IMR-90 (cell line): ENCODE data around the gene SLC25A21. TPM values are rescaled to one million over a fixed set of nuclear protein-coding genes. Genes with fewer than 3 reads are reported as not detected.

Experiments used
- ATAC-seq: fragments of 200-7000 bp; cut with Tn5 transposase; 2 replicates; pipeline ENCODE4 v1.9.1; 2020; ENCODE audit warnings: low read depth, mild to moderate bottlenecking, moderate library complexity
- BruUV-seq: library from RNA; stranded (reverse); fragments of 400-500 nt; replicated peaks from 2 replicates; lab custom pipeline; 2021; lab: Mats Ljungman, UMichigan
- CTCF ChIA-PET: fragments of 300-600 bp; formaldehyde crosslinking; extraction: SDS; loops from one replicate; lab custom pipeline; 2021; ENCODE audit warnings: antibody characterized with exemption; lab: Yijun Ruan, JAX
- POLR2A ChIA-PET: fragments of 300-600 bp; sonication (Branson Sonifier 250); formaldehyde crosslinking; loops from one replicate; lab custom pipeline; 2022; ENCODE audit warnings: antibody characterized with exemption; ENCODE audit not compliant: unreplicated experiment; lab: Charles Lee
- DNase-seq: peaks from one replicate; pipeline ENCODE4 v3.0.0; 2013
- H2AFZ ChIP-seq: replicated peaks from 2 replicates; pipeline ENCODE3; 2013; ENCODE audit warnings: low read length, mild to moderate bottlenecking; ENCODE audit not compliant: poor library complexity
- H2AK5ac ChIP-seq: 2 replicates; pipeline ENCODE4 v1.6.1; 2013; ENCODE audit warnings: low read depth, low read length, inconsistent platforms
- H2AK9ac ChIP-seq: replicated peaks from 2 replicates; pipeline ENCODE3; 2013; ENCODE audit warnings: mild to moderate bottlenecking, low read depth, low read length, moderate library complexity; ENCODE audit not compliant: poor library complexity
- H2BK120ac ChIP-seq: 2 replicates; pipeline ENCODE4 v1.6.1; 2013; ENCODE audit warnings: low read depth, low read length, inconsistent platforms
- H2BK15ac ChIP-seq: 3 replicates; pipeline ENCODE4 v1.6.1; 2013; ENCODE audit warnings: low read depth, low read length, inconsistent platforms
- H2BK20ac ChIP-seq: 2 replicates; pipeline ENCODE4 v1.6.1; 2013; ENCODE audit warnings: low read depth, mild to moderate bottlenecking, inconsistent platforms, low read length, moderate library complexity
- H2BK5ac ChIP-seq: 2 replicates; pipeline ENCODE4 v1.6.1; 2013; ENCODE audit warnings: mild to moderate bottlenecking, low read depth, low read length, inconsistent platforms; ENCODE audit not compliant: poor library complexity, severe bottlenecking
- H3K14ac ChIP-seq: replicated peaks from 2 replicates; pipeline ENCODE4 v1.6.1; 2013; ENCODE audit warnings: low read depth, low read length, inconsistent platforms
- H3K18ac ChIP-seq: 2 replicates; pipeline ENCODE4 v1.6.1; 2013; ENCODE audit warnings: low read depth, low read length, control low read depth
- H3K23ac ChIP-seq: 2 replicates; pipeline ENCODE4 v1.6.1; 2013; ENCODE audit warnings: low read depth, low read length, inconsistent platforms
- H3K27ac ChIP-seq: 2 replicates; pipeline ENCODE4 v1.5.1; 2013; ENCODE audit warnings: mild to moderate bottlenecking, control low read depth, low read length; ENCODE audit not compliant: insufficient read depth
- H3K27me3 ChIP-seq: 2 replicates; pipeline ENCODE4 v1.6.1; 2013; ENCODE audit warnings: low read length; ENCODE audit not compliant: control insufficient read depth, insufficient read depth
- H3K36me3 ChIP-seq: 2 replicates; pipeline ENCODE4 v1.6.1; 2013; ENCODE audit warnings: low read length, mixed read lengths; ENCODE audit not compliant: control insufficient read depth, insufficient read depth
- H3K4ac ChIP-seq: 2 replicates; pipeline ENCODE4 v1.6.1; 2013; ENCODE audit warnings: low read depth, low read length, inconsistent platforms
- H3K4me1 ChIP-seq: 2 replicates; pipeline ENCODE4 v1.6.1; 2013; ENCODE audit warnings: low read length, mixed read lengths; ENCODE audit not compliant: control insufficient read depth, insufficient read depth
- H3K4me2 ChIP-seq: 2 replicates; pipeline ENCODE4 v1.6.1; 2013; ENCODE audit warnings: low read depth, mild to moderate bottlenecking, control low read depth, low read length, moderate library complexity
- H3K4me3 ChIP-seq: 2 replicates; pipeline ENCODE4 v1.5.1; 2013; ENCODE audit warnings: low read depth, mild to moderate bottlenecking, control low read depth, low read length, moderate library complexity; ENCODE audit not compliant: insufficient read depth
- H3K56ac ChIP-seq: 2 replicates; pipeline ENCODE4 v1.6.1; 2013; ENCODE audit warnings: low read length, inconsistent platforms; ENCODE audit not compliant: insufficient read depth; ENCODE audit errors: extremely low read depth
- H3K79me1 ChIP-seq, 2 experiments: 2 replicates each; pipeline ENCODE4 v1.6.1; 2013; ENCODE audit warnings: low read length in 2 of 2, inconsistent platforms in 1 of 2, low read depth in 1 of 2
- H3K9ac ChIP-seq: 2 replicates; pipeline ENCODE4 v1.6.1; 2013; ENCODE audit warnings: low read depth, low read length, control low read depth
- H3K9me1 ChIP-seq: 2 replicates; pipeline ENCODE4 v1.6.1; 2013; ENCODE audit warnings: low read length, inconsistent platforms; ENCODE audit not compliant: insufficient read depth
- H3K9me3 ChIP-seq: 2 replicates; pipeline ENCODE4 v1.6.1; 2013; ENCODE audit warnings: low read length; ENCODE audit not compliant: control insufficient read depth, insufficient read depth
- H4K20me1 ChIP-seq: 2 replicates; pipeline ENCODE4 v1.6.1; 2013; ENCODE audit warnings: low read length, inconsistent platforms; ENCODE audit not compliant: insufficient read depth
- H4K5ac ChIP-seq: 2 replicates; pipeline ENCODE4 v1.6.1; 2013; ENCODE audit warnings: mild to moderate bottlenecking, low read depth, low read length, control low read depth
- H4K8ac ChIP-seq, 2 experiments: 2 replicates each; pipeline ENCODE4 v1.6.1; 2013; ENCODE audit warnings: low read depth in 2 of 2, low read length in 2 of 2, control low read depth in 1 of 2, inconsistent platforms in 1 of 2
- H4K91ac ChIP-seq: 2 replicates; pipeline ENCODE4 v1.6.1; 2013; ENCODE audit warnings: low read depth, low read length, inconsistent platforms; ENCODE audit not compliant: insufficient read depth
- BHLHE40 ChIP-seq: fragments of 150-350 bp; IDR thresholded peaks from 2 replicates; pipeline ENCODE4 v1.6.1; 2016; ENCODE audit warnings: mild to moderate bottlenecking, low read depth, low read length
- CEBPB ChIP-seq: IDR thresholded peaks from 2 replicates; pipeline ENCODE4 v1.6.1; 2012; ENCODE audit warnings: low read depth, low read length, improper control_type of control experiment
- CHD1 ChIP-seq: IDR thresholded peaks from 2 replicates; pipeline ENCODE4 v1.6.1; 2012; ENCODE audit warnings: low read depth, low read length, improper control_type of control experiment
- CTCF ChIP-seq: conservative IDR thresholded peaks from 2 replicates; pipeline ENCODE4 v1.5.1; 2012; ENCODE audit warnings: mild to moderate bottlenecking, low read depth, low read length, improper control_type of control experiment
- ELK1 ChIP-seq: fragments of 150-350 bp; IDR thresholded peaks from 2 replicates; pipeline ENCODE4 v1.6.1; 2016; ENCODE audit warnings: low read depth, mild to moderate bottlenecking, low read length, moderate library complexity, borderline replicate concordance
- FOS ChIP-seq: fragments of 150-350 bp; IDR thresholded peaks from 2 replicates; pipeline ENCODE4 v1.6.1; 2016; ENCODE audit warnings: low read depth, low read length
- MAFK ChIP-seq: IDR thresholded peaks from 2 replicates; pipeline ENCODE4 v1.6.1; 2012; ENCODE audit warnings: low read depth, low read length, improper control_type of control experiment
- MAZ ChIP-seq: IDR thresholded peaks from 2 replicates; pipeline ENCODE4 v1.6.1; 2012; ENCODE audit warnings: low read depth, mild to moderate bottlenecking, low read length, improper control_type of control experiment, moderate library complexity, borderline replicate concordance
- MXI1 ChIP-seq: IDR thresholded peaks from 2 replicates; pipeline ENCODE4 v1.6.1; 2012; ENCODE audit warnings: low read depth, mild to moderate bottlenecking, low read length, moderate library complexity, borderline replicate concordance
- NFE2L2 ChIP-seq: fragments of 150-350 bp; IDR thresholded peaks from 2 replicates; pipeline ENCODE4 v1.6.1; 2016; ENCODE audit warnings: low read depth, mild to moderate bottlenecking, low read length
- POLR2A ChIP-seq: IDR thresholded peaks from 2 replicates; pipeline ENCODE4 v1.6.1; 2012; ENCODE audit warnings: mild to moderate bottlenecking, low read depth, low read length
- RAD21 ChIP-seq: IDR thresholded peaks from 2 replicates; pipeline ENCODE4 v1.6.1; 2012; ENCODE audit warnings: low read length, improper control_type of control experiment
- RCOR1 ChIP-seq: IDR thresholded peaks from 2 replicates; pipeline ENCODE4 v1.6.1; 2012; ENCODE audit warnings: mild to moderate bottlenecking, low read length, improper control_type of control experiment; ENCODE audit not compliant: insufficient replicate concordance
- RFX5 ChIP-seq: IDR thresholded peaks from 2 replicates; pipeline ENCODE4 v1.8.0; 2012; ENCODE audit warnings: low read depth, mild to moderate bottlenecking, low read length, moderate library complexity
- SMC3 ChIP-seq: fragments of 150-350 bp; IDR thresholded peaks from 2 replicates; pipeline ENCODE4 v1.6.1; 2016; ENCODE audit warnings: low read depth, mild to moderate bottlenecking, antibody characterized with exemption, low read length, moderate library complexity
- USF2 ChIP-seq: fragments of 150-350 bp; IDR thresholded peaks from 2 replicates; pipeline ENCODE4 v1.6.1; 2017; ENCODE audit warnings: mild to moderate bottlenecking, antibody characterized with exemption, low read length, low read depth
- WGBS, 2 experiments: methylation state at CpG; one replicate each; pipeline versions ENCODE4 v1.1.5 to v1.1.7; 2013; ENCODE audit warnings: missing lambda C conversion rate in 2 of 2; ENCODE audit not compliant: insufficient read length in 1 of 2; ENCODE audit errors: extremely low coverage in 2 of 2; 5-methylcytosine and 5-hydroxymethylcytosine counted together
- dilution Hi-C: fragments of 300-500 bp; cut with HindIII; formaldehyde crosslinking; loops from one replicate; pipeline ENCODE4 v1.14.3; 2018; ENCODE audit warnings: low sequenced_read_pairs; ENCODE audit not compliant: unreplicated experiment
- in situ Hi-C: fragments of 300-500 bp; cut with MboI; formaldehyde crosslinking; loops from 3 replicates; pipeline ENCODE4 v1.14.3; 2019; ENCODE audit warnings: low sequenced_read_pairs, inconsistent platforms, mixed read lengths
- intact Hi-C: fragments of 100-400 bp; cut with micrococcal nuclease; formaldehyde crosslinking; loops from 2 replicates; pipeline ENCODE4 v1.10.0; 2022
- polyA plus RNA-seq, 3 experiments: library from polyadenylated mRNA; depleted of rRNA; stranded (reverse); fragments of >200 nt; gene quantifications; 2 replicates each; pipeline ENCODE4 v1.2.3, GENCODE V29; 2012; ENCODE audit warnings: low replicate concordance in 1 of 3
- total RNA-seq: library from RNA; depleted of rRNA; stranded (reverse); fragments of >200 nt; gene quantifications from 2 replicates; pipeline ENCODE4 v1.2.3, GENCODE V29; 2012

The SLC25A21 gene
- total and polyA plus RNA-seq, 2 of the 4 experiments (the other 2 are of a cell fraction) = 0.62 to 0.90 TPM

- Histone ChIP-seq H2BK20ac (no peak overlapping the region), H3K14ac (no peak overlapping the region), H4K91ac (no peak overlapping the region), H2AFZ (no peak overlapping the region), H3K9ac (no peak overlapping the region), H2BK120ac (no peak overlapping the region), H2BK5ac (no peak overlapping the region), H3K4me3 (no peak overlapping the region), H3K9me1 (no peaks in the 10 kb centered on the region), H2BK15ac (no peak overlapping the region), H2AK9ac (no peak overlapping the region), H3K27me3 (0 out of 2 replicates have a peak, but pooled peaks cover 1% of the 10 kb centered on the region), H3K56ac (no peak overlapping the region), H4K8ac (no peak overlapping the region), H3K36me3 (no peaks in the 10 kb centered on the region), H3K23ac (no peak overlapping the region; the same call in 1 of the 2 replicates), H3K9me3 (no peaks in the 10 kb centered on the region), H3K4ac (no peak overlapping the region), H3K27ac (no peak overlapping the region), H3K79me1 (no peaks in the 10 kb centered on the region), H2AK5ac (no peak overlapping the region), H3K4me1 (no peaks in the 10 kb centered on the region), H3K4me2 (no peak overlapping the region), H4K20me1 (no peaks in the 10 kb centered on the region), H4K5ac (no peak overlapping the region), H3K18ac (no peak overlapping the region)
- no peak for TF ChIP-seq MXI1
- TF ChIP-seq RAD21 = no peak
- no peak for TF ChIP-seq CEBPB
- no peak for TF ChIP-seq USF2
- no peak for TF ChIP-seq MAFK
- no peak for TF ChIP-seq POLR2A
- no peak for TF ChIP-seq BHLHE40
- no peak for TF ChIP-seq ELK1
- no peak for TF ChIP-seq MAZ
- no peak for TF ChIP-seq FOS
- TF ChIP-seq CHD1 = no peak
- TF ChIP-seq CTCF = no peak
- no peak for TF ChIP-seq SMC3
- TF ChIP-seq RCOR1 = no peak
- TF ChIP-seq NFE2L2 = no peak
- TF ChIP-seq RFX5 = no peak
- POLR2A ChIA-PET = no interaction called here
- CTCF ChIA-PET = no interaction called here
- 17% methylated on average over 1 of the region's 3 CpGs; no CpG with 5 or more reads in 1 of the 2 experiments for WGBS, 2 experiments
- no TSS peak for BruUV-seq
- ATAC-seq (no peak), DNase-seq (no peak)
- intact Hi-C loops (no loop called here), dilution Hi-C loops (no loop called here), in situ Hi-C loops (no loop called here)
Measured at GRCh38 chr14:36829547-36829946, 342.9 kb downstream of the SLC25A21 start.
